GM10266 (cell line): ENCODE data around the gene LDHAL6B.

Experiments used
- DNase-seq: peaks from one replicate; pipeline ENCODE4 v3.0.0; 2012; ENCODE audit errors: extremely low spot score
- TF ChIP-seq, protein P1 (sequence below): IDR thresholded peaks from 2 replicates; pipeline ENCODE4 v1.5.1; 2012; ENCODE audit warnings: mild to moderate bottlenecking, low read depth; ENCODE audit not compliant: control insufficient read depth, insufficient read depth; ENCODE audit errors: missing control alignments

The LDHAL6B gene

GRCh38 chr15:59178151-59178695, 28.4 kb upstream of the LDHAL6B start:
- TF ChIP-seq, protein P1, sequence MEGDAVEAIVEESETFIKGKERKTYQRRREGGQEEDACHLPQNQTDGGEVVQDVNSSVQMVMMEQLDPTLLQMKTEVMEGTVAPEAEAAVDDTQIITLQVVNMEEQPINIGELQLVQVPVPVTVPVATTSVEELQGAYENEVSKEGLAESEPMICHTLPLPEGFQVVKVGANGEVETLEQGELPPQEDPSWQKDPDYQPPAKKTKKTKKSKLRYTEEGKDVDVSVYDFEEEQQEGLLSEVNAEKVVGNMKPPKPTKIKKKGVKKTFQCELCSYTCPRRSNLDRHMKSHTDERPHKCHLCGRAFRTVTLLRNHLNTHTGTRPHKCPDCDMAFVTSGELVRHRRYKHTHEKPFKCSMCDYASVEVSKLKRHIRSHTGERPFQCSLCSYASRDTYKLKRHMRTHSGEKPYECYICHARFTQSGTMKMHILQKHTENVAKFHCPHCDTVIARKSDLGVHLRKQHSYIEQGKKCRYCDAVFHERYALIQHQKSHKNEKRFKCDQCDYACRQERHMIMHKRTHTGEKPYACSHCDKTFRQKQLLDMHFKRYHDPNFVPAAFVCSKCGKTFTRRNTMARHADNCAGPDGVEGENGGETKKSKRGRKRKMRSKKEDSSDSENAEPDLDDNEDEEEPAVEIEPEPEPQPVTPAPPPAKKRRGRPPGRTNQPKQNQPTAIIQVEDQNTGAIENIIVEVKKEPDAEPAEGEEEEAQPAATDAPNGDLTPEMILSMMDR, result no peak
- no peak for DNase-seq

DNA sequence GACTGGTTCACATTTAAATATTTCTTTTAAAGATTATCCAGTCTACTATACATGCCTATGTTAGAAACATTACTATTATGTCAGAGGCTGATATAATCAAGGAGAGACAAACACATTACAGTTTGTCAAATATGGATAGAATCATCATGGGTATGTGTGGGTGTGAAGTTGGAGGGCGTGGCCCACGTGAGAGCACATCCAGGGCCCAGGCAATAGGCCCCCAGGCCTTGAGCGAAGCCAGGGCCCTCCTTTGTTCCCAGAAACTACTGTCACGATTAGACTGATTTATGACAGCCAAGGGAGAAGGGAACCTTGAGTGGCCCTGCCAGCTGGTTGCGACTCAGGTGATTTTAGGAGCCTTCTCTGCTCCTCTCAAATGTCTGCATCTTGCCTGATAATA, 26.9 kb upstream of the LDHAL6B start:
- TF ChIP-seq, protein P1, result no peak
- DNase-seq, result no peak

GRCh38 chr15:59180945-59181600, 25.6 kb upstream of the LDHAL6B start:
- no peak for DNase-seq
- TF ChIP-seq, protein P1, result no peak

DNA sequence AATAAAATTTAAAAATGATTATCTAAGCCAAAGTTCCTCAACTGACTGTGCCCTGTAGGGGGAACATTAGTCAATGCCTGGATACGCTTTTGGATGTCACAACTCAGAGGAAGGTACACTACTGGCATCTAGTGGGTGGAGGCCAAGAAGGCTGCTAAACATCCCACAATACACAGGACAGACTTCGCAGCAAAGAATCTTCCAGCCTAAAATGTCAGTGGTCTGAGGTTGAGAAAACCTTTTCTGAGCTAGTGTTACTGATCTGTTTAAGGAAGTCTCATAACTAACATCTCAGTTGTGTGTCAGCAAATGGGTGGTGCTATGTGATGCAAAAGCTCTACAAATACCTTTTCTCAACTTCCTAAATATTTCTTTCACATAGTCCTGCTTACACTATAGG, 20.9 kb upstream of the LDHAL6B start:
- TF ChIP-seq, protein P1, result no peak
- no peak for DNase-seq

DNA sequence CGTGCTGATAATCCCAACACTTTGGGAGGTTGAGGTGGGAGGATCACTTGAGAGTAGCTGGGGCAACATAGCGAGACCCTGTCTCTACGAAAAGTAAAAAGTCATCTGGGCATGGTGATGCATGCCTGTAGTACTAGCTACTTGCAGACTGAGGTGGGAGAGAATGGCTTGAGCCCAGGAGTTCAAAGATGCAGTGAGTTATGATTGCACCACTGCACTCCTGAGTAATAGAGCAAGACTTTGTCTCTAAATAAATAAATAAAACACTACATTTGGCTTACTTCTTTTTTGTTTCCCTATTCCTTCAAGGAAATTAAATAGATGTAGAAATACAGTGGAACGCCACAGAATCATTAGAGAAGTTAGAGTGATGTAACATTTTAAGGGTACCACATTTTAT, 20.1 kb upstream of the LDHAL6B start:
- no peak for DNase-seq
- TF ChIP-seq, protein P1, result no peak

GRCh38 chr15:59189241-59189640, 17.4 kb upstream of the LDHAL6B start:
- TF ChIP-seq, protein P1, result no peak
- DNase-seq, result no peak

- no peak for DNase-seq
- TF ChIP-seq, protein P1, result no peak
Observed at GRCh38 chr15:59190291-59190690, 16.4 kb upstream of the LDHAL6B start.
